HepG2 (cell line): ENCODE measurements around the gene ZFR2. TPM values are rescaled to one million over a fixed set of nuclear protein-coding genes. Genes with fewer than 3 reads are reported as not detected.

Source experiments
- ATAC-seq: fragments of 200-7000 bp; cut with Tn5 transposase; 3 replicates; pipeline ENCODE4 v1.9.1; 2020; ENCODE audit warnings: mild to moderate bottlenecking, moderate library complexity
- BruUV-seq: library from RNA; stranded (reverse); fragments of 400-500 nt; replicated peaks from 2 replicates; lab custom pipeline; 2021; lab: Mats Ljungman, UMichigan
- CTCF ChIA-PET: fragments of 300-600 bp; formaldehyde crosslinking; extraction: SDS; loops from one replicate; lab custom pipeline; 2021; ENCODE audit warnings: low total read pairs, inconsistent platforms, low intra/inter-chr PET ratio; lab: Yijun Ruan, JAX
- POLR2A ChIA-PET: fragments of 350-600 bp; sonication (Branson Sonifier 250); formaldehyde crosslinking; loops from one replicate; lab custom pipeline; 2020; ENCODE audit warnings: antibody characterized with exemption, inconsistent platforms; lab: Yijun Ruan, JAX
- DNase-seq: peaks from one replicate; pipeline ENCODE4 v3.0.0-alpha.2; 2015; ENCODE audit warnings: low spot score
- FAIRE-seq: peaks from 3 replicates; lab custom pipeline; 2011; peaks lifted over from hg19 to GRCh38; lab: Jason Lieb, UNC
- H2AFZ ChIP-seq: one replicate; pipeline ENCODE4 v1.6.1; 2011; ENCODE audit warnings: low read length, inconsistent platforms
- H3K27ac ChIP-seq: fragments of 300-600 bp; 3 replicates; pipeline ENCODE4 v1.8.0; 2011; ENCODE audit warnings: mixed run types, mild to moderate bottlenecking, mixed read lengths, low read length, inconsistent platforms; ENCODE audit not compliant: insufficient read depth; ENCODE audit errors: extremely low read length
- H3K27me3 ChIP-seq, 2 experiments: fragments of 200-600 bp in 1 of 2; 2 replicates in 1 of 2; 3 replicates in 1 of 2; pipeline versions ENCODE4 v1.6.0 to v1.8.0; 2011; ENCODE audit warnings: low read length in 2 of 2, mild to moderate bottlenecking in 2 of 2, moderate library complexity in 2 of 2, inconsistent platforms in 1 of 2; ENCODE audit not compliant: insufficient read depth in 2 of 2, control insufficient read depth in 1 of 2
- H3K36me3 ChIP-seq, 2 experiments: fragments of 200-600 bp in 1 of 2; replicated peaks in 1 of 2; 2 replicates in 1 of 2; 3 replicates in 1 of 2; pipeline versions ENCODE4 v1.5.1 to v1.8.0; 2011; ENCODE audit warnings: low read length in 2 of 2, inconsistent platforms in 1 of 2; ENCODE audit not compliant: insufficient read depth in 2 of 2, control insufficient read depth in 1 of 2
- H3K4me1 ChIP-seq: 2 replicates; pipeline ENCODE4 v1.5.1; 2012; ENCODE audit warnings: low read length, inconsistent platforms; ENCODE audit not compliant: insufficient read depth
- H3K4me2 ChIP-seq: 2 replicates; pipeline ENCODE4 v1.6.0; 2011; ENCODE audit warnings: low read depth, low read length, inconsistent platforms
- H3K4me3 ChIP-seq, 3 experiments: fragments of 200-600 bp in 1 of 3; sonication (generic), shearing (Covaris generic) in 1 of 3; replicated peaks in 1 of 3; 2 replicates each; pipeline ENCODE4 v1.5.1; 2011 to 2016; ENCODE audit warnings: low read length in 3 of 3, inconsistent platforms in 2 of 3, low read depth in 2 of 3, mild to moderate bottlenecking in 2 of 3, control low read depth in 1 of 3, mixed read lengths in 1 of 3; ENCODE audit not compliant: insufficient read depth in 1 of 3
- H3K79me2 ChIP-seq: one replicate; pipeline ENCODE4 v1.6.1; 2011; ENCODE audit warnings: low read length, inconsistent platforms; ENCODE audit not compliant: insufficient read depth
- H3K9ac ChIP-seq: 2 replicates; pipeline ENCODE4 v1.6.0; 2011; ENCODE audit warnings: mild to moderate bottlenecking, low read depth, low read length, inconsistent platforms; ENCODE audit not compliant: insufficient read depth
- H3K9me3 ChIP-seq: 2 replicates; pipeline ENCODE4 v1.5.1; 2012; ENCODE audit warnings: mild to moderate bottlenecking, low read length
- H4K20me1 ChIP-seq: 2 replicates; pipeline ENCODE4 v1.6.0; 2011; ENCODE audit warnings: inconsistent platforms, mild to moderate bottlenecking, low read length, moderate library complexity; ENCODE audit not compliant: insufficient read depth
- ATF7 ChIP-seq, 2 experiments: fragments of 450-650 bp in 1 of 2; sonication (generic) in 1 of 2; formaldehyde crosslinking in 1 of 2; IDR thresholded peaks; 2 replicates each; pipeline versions ENCODE4 v1.4.0 to v1.6.1; 2016 to 2020; ENCODE audit warnings: antibody characterized with exemption in 1 of 2, mild to moderate bottlenecking in 1 of 2, missing genetic modification reagents in 1 of 2
- BHLHE40 ChIP-seq: IDR thresholded peaks from 2 replicates; pipeline ENCODE4 v1.6.1; 2011; ENCODE audit warnings: low read length, improper control_type of control experiment
- CBFB ChIP-seq: sonication (generic); formaldehyde crosslinking; IDR thresholded peaks from 2 replicates; pipeline ENCODE4 v1.4.0; 2020; ENCODE audit warnings: missing genetic modification reagents
- CHD4 ChIP-seq: fragments of 200-600 bp; sonication (generic); IDR thresholded peaks from 2 replicates; pipeline ENCODE4 v1.7.0; 2017; ENCODE audit warnings: mild to moderate bottlenecking, low read length, borderline replicate concordance
- TFAP4 ChIP-seq: sonication (generic); IDR thresholded peaks from 2 replicates; pipeline ENCODE4 v1.6.1; 2016; ENCODE audit warnings: low read depth, borderline replicate concordance
- TIGD3 ChIP-seq: sonication (generic); formaldehyde crosslinking; IDR thresholded peaks from 2 replicates; pipeline ENCODE4 v1.5.1; 2020; ENCODE audit warnings: mild to moderate bottlenecking, missing genetic modification reagents, borderline replicate concordance
- ZBTB39 ChIP-seq: sonication (generic); formaldehyde crosslinking; IDR thresholded peaks from 2 replicates; pipeline ENCODE4 v1.5.0; 2020; ENCODE audit warnings: missing genetic modification reagents
- ZBTB7A ChIP-seq: sonication (generic); formaldehyde crosslinking; IDR thresholded peaks from 2 replicates; pipeline ENCODE4 v1.8.0; 2022; ENCODE audit warnings: mild to moderate bottlenecking, missing genetic modification reagents
- ZNF124 ChIP-seq: sonication (generic); formaldehyde crosslinking; IDR thresholded peaks from 2 replicates; pipeline ENCODE4 v1.4.0; 2020; ENCODE audit warnings: missing genetic modification reagents
- ZNF775 ChIP-seq: sonication (generic); formaldehyde crosslinking; IDR thresholded peaks from 2 replicates; pipeline ENCODE4 v1.4.0; 2020; ENCODE audit warnings: missing genetic modification reagents, mild to moderate bottlenecking, moderate library complexity, borderline replicate concordance
- WGBS: methylation state at CpG from one replicate; pipeline ENCODE4 v1.1.6; 2017; ENCODE audit warnings: low lambda C conversion rate; 5-methylcytosine and 5-hydroxymethylcytosine counted together
- in situ Hi-C: cut with HindIII; loops from 2 replicates; pipeline ENCODE4 v1.10.0; 2017; ENCODE audit warnings: low pct_unique_long_range_greater_than_20kb; ENCODE audit not compliant: extremely low pct_ligation_motif_present
- intact Hi-C: fragments of 100-400 bp; cut with micrococcal nuclease; formaldehyde crosslinking; loops from one replicate; pipeline ENCODE4 v1.10.0; 2022; ENCODE audit not compliant: unreplicated experiment
- polyA plus RNA-seq, 8 experiments: library from polyadenylated mRNA; depleted of rRNA in 3 of 8; stranded (reverse) in 7 of 8; unstranded in 1 of 8; fragments of >200 nt; fragmentation: Illumina TruSeq in 4 of 8; extraction: Trizol in 4 of 8; gene quantifications; 2 replicates each; pipeline versions ENCODE4 v1.2.1 to v1.2.3, GENCODE V29; 2011 to 2016; ENCODE audit warnings: low read depth in 4 of 8, missing spikeins in 1 of 8, mixed read lengths in 1 of 8; ENCODE audit not compliant: insufficient read depth in 1 of 8
- total RNA-seq, 5 experiments: library from RNA; depleted of rRNA; stranded (reverse); fragments of >200 nt; fragmentation: Illumina TruSeq; extraction: Trizol; gene quantifications; 2 replicates each; pipeline ENCODE4 v1.2.3, GENCODE V29; 2016; ENCODE audit warnings: low read depth in 1 of 5

The ZFR2 gene
- total and polyA plus RNA-seq, 2 of the 13 experiments (the other 11 are each of a cell fraction or from before 2014, with no cell fraction given): 0.37 to 0.69 TPM

GRCh38 chr19:3781603-3782002 is 87.2 kb downstream of the ZFR2 start:
- ChIA-PET POLR2A (no interaction called here), CTCF (no interaction called here)
- ATAC-seq (no peak), DNase-seq (no peak), FAIRE-seq (no peak)
- Histone ChIP-seq H3K4me3 (no peak overlapping the region), H3K4me1 (0 out of 2 replicates have a peak, but pooled peaks cover 5% of the 10 kb centered on the region), H3K79me2 (no peaks in the 10 kb centered on the region), H3K9ac (no peak overlapping the region), H3K27ac (no peak overlapping the region), H2AFZ (no peak overlapping the region), H4K20me1 (no peaks in the 10 kb centered on the region), H3K27me3 (peaks cover 8 to 30% of the 10 kb centered on the region in 2 experiments; a peak in 4 of 5 replicates), H3K9me3 (peaks cover 18% of the 10 kb centered on the region), H3K36me3 (no peaks in the 10 kb centered on the region), H3K4me2 (no peak overlapping the region)
- no peak for TF ChIP-seq ATF7 (IDR thresholded peaks at IDR 0.05)
- TF ChIP-seq ATF7 (CRISPR knock-in tag; IDR thresholded peaks at IDR 0.05): no peak
- TF ChIP-seq CHD4: 0 out of 2 replicates have a peak, but pooled peaks have one; percentile 10
- intact Hi-C loops (no loop called here), in situ Hi-C loops (no loop called here)
- 68% methylated on average over 2 of the region's 2 CpGs for WGBS
- BruUV-seq: no TSS peak

- Histone ChIP-seq H3K9me3 (peaks cover 18% of the 10 kb centered on the region), H3K4me2 (no peak overlapping the region), H3K9ac (no peak overlapping the region), H2AFZ (no peak overlapping the region), H3K27ac (no peak overlapping the region), H3K4me1 (0 out of 2 replicates have a peak, but pooled peaks cover 5% of the 10 kb centered on the region), H3K27me3 (peaks cover 8 to 27% of the 10 kb centered on the region in 2 experiments; a peak in 4 of 5 replicates), H3K36me3 (no peaks in the 10 kb centered on the region), H3K79me2 (no peaks in the 10 kb centered on the region), H3K4me3 (no peak overlapping the region), H4K20me1 (no peaks in the 10 kb centered on the region)
- intact Hi-C loops: no loop called here
- ATAC-seq (no peak), DNase-seq (no peak), FAIRE-seq (no peak)
- in situ Hi-C loops: no loop called here
- WGBS: 59% methylated on average over 9 of the region's 9 CpGs
- ChIA-PET POLR2A (no interaction called here), CTCF (no interaction called here)
- BruUV-seq: no TSS peak
- TF ChIP-seq ZNF775 (CRISPR knock-in tag) (no peak), TIGD3 (CRISPR knock-in tag) (no peak), BHLHE40 (no peak), ZBTB7A (CRISPR knock-in tag) (no peak), ZNF124 (no peak), CBFB (no peak), TFAP4 (no peak), ZBTB39 (CRISPR knock-in tag) (no peak)
Observed at GRCh38 chr19:3780786-3781304, 88.0 kb downstream of the ZFR2 start.
